DOHH2 (cell line): ENCODE data around the gene SLC6A8.

Experiments
- H3F3A ChIP-seq: fragments of 200-600 bp; sonication (generic), shearing (Covaris generic); 2 replicates; pipeline ENCODE4 v1.6.0; 2016; ENCODE audit warnings: antibody characterized with exemption, mild to moderate bottlenecking; ENCODE audit not compliant: control insufficient read depth, insufficient read depth
- H3K27ac ChIP-seq: fragments of 200-600 bp; sonication (generic); 2 replicates; pipeline ENCODE4 v1.5.1; 2014; ENCODE audit warnings: low read depth, mild to moderate bottlenecking, low read length, moderate library complexity
- H3K27me3 ChIP-seq: fragments of 200-600 bp; sonication (generic); 2 replicates; pipeline ENCODE4 v1.6.1; 2014; ENCODE audit warnings: mild to moderate bottlenecking, low read length, mixed read lengths; ENCODE audit not compliant: control insufficient read depth
- H3K36me3 ChIP-seq: fragments of 200-600 bp; sonication (generic); 2 replicates; pipeline ENCODE4 v1.6.1; 2014; ENCODE audit warnings: mild to moderate bottlenecking, low read length, moderate library complexity, mixed read lengths; ENCODE audit not compliant: control insufficient read depth
- H3K4me1 ChIP-seq: fragments of 200-600 bp; sonication (generic); 2 replicates; pipeline ENCODE4 v1.6.1; 2014; ENCODE audit warnings: mild to moderate bottlenecking, low read length, mixed read lengths; ENCODE audit not compliant: control insufficient read depth
- H3K4me2 ChIP-seq: fragments of 200-600 bp; sonication (generic); 2 replicates; pipeline ENCODE4 v1.6.0; 2014; ENCODE audit warnings: mild to moderate bottlenecking, low read length, moderate library complexity
- H3K4me3 ChIP-seq: fragments of 200-600 bp; sonication (generic); 2 replicates; pipeline ENCODE4 v1.5.1; 2014; ENCODE audit warnings: mild to moderate bottlenecking, low read length, mixed read lengths
- H3K79me2 ChIP-seq: fragments of 200-600 bp; sonication (generic); 2 replicates; pipeline ENCODE4 v1.6.1; 2014; ENCODE audit warnings: mild to moderate bottlenecking, low read length, mixed read lengths; ENCODE audit not compliant: control insufficient read depth
- H3K9me2 ChIP-seq: fragments of 200-600 bp; sonication (generic); replicated peaks from 2 replicates; pipeline ENCODE4 v1.6.1; 2014; ENCODE audit warnings: mild to moderate bottlenecking, low read length, mixed read lengths; ENCODE audit not compliant: control insufficient read depth
- H3K9me3 ChIP-seq: fragments of 200-600 bp; sonication (generic); 2 replicates; pipeline ENCODE4 v1.6.1; 2014; ENCODE audit warnings: antibody characterized with exemption, low read length, mixed read lengths; ENCODE audit not compliant: control insufficient read depth, insufficient read depth
- H4K20me1 ChIP-seq: fragments of 200-600 bp; sonication (generic); 2 replicates; pipeline ENCODE4 v1.6.0; 2014; ENCODE audit warnings: low read depth, mild to moderate bottlenecking, antibody characterized with exemption, low read length, moderate library complexity; ENCODE audit not compliant: control insufficient read depth, insufficient read depth
- EZH2phosphoT487 ChIP-seq: fragments of 200-600 bp; sonication (generic); IDR thresholded peaks from 2 replicates; pipeline ENCODE4 v1.6.1; 2017; ENCODE audit warnings: borderline replicate concordance, mild to moderate bottlenecking, antibody characterized with exemption, low read length, moderate library complexity, mixed read lengths
- TF ChIP-seq, protein P1 (sequence below): fragments of 200-600 bp; sonication (generic); IDR thresholded peaks from one replicate; pipeline ENCODE4 v1.5.1; 2014; ENCODE audit warnings: antibody characterized with exemption, mild to moderate bottlenecking, low read depth, low read length; ENCODE audit not compliant: poor library complexity, severe bottlenecking

The SLC6A8 gene

GRCh38 chrX:153732401-153732800 is 44.7 kb downstream of the SLC6A8 start:
- Histone ChIP-seq H3K9me3 (no peaks in the 10 kb centered on the region), H3K27me3 (no peaks in the 10 kb centered on the region), H3K4me3 (no peak overlapping the region), H3F3A (no peaks in the 10 kb centered on the region), H3K4me2 (no peak overlapping the region), H3K36me3 (no peaks in the 10 kb centered on the region), H3K27ac (no peak overlapping the region), H4K20me1 (no peaks in the 10 kb centered on the region), H3K9me2 (no peaks in the 10 kb centered on the region), H3K79me2 (no peaks in the 10 kb centered on the region), H3K4me1 (peaks cover 14% of the 10 kb centered on the region)
- TF ChIP-seq, protein P1, sequence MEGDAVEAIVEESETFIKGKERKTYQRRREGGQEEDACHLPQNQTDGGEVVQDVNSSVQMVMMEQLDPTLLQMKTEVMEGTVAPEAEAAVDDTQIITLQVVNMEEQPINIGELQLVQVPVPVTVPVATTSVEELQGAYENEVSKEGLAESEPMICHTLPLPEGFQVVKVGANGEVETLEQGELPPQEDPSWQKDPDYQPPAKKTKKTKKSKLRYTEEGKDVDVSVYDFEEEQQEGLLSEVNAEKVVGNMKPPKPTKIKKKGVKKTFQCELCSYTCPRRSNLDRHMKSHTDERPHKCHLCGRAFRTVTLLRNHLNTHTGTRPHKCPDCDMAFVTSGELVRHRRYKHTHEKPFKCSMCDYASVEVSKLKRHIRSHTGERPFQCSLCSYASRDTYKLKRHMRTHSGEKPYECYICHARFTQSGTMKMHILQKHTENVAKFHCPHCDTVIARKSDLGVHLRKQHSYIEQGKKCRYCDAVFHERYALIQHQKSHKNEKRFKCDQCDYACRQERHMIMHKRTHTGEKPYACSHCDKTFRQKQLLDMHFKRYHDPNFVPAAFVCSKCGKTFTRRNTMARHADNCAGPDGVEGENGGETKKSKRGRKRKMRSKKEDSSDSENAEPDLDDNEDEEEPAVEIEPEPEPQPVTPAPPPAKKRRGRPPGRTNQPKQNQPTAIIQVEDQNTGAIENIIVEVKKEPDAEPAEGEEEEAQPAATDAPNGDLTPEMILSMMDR, result no peak
- TF ChIP-seq EZH2phosphoT487, result no peak

DNA sequence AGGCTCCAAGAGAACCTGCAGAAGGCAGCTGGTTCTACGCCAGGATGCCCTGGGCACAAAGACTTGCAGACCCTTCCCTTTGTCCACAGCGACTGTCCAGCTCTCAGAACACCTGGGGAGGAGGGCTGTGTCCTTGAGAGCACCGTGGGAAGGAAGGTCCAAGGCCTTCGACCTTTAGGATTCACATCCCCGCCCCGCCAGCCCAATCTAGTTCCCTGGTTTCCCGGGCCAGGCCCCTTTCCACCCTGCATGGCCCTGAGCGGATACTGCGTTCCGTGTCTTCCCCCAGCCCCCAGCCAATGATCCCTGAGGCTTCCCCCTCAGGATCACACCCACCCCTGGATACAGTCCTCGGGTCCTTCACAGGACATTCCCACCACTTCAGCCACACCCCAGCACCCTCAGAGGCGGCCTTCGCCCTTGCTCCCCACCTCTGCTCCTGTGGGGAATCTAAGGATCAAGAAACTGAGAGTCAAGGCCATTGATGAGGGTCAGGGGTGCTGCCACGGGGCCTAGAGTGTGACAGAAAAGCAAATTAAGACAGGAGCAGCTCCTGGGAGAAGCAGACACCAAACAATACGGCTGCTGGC is 46.0 kb downstream of the SLC6A8 start:
- H3K4me2 ChIP-seq, result no peak overlapping the region
- no peak overlapping the region for H3K4me3 ChIP-seq
- H3K36me3 ChIP-seq, result no peaks in the 10 kb centered on the region
- no peaks in the 10 kb centered on the region for H3K9me3 ChIP-seq
- no peaks in the 10 kb centered on the region for H3K27me3 ChIP-seq
- H3K27ac ChIP-seq, result no peak overlapping the region
- peaks cover 9% of the 10 kb centered on the region for H3K4me1 ChIP-seq
- TF ChIP-seq, protein P1, result no peak
- TF ChIP-seq EZH2phosphoT487, result no peak
- H3K79me2 ChIP-seq, result no peaks in the 10 kb centered on the region
- H4K20me1 ChIP-seq, result no peaks in the 10 kb centered on the region
- H3F3A ChIP-seq, result no peaks in the 10 kb centered on the region
- no peaks in the 10 kb centered on the region for H3K9me2 ChIP-seq

- H4K20me1 ChIP-seq, result no peaks in the 10 kb centered on the region
- no peaks in the 10 kb centered on the region for H3K27me3 ChIP-seq
- H3K79me2 ChIP-seq, result no peaks in the 10 kb centered on the region
- H3K27ac ChIP-seq, result no peak overlapping the region
- no peak overlapping the region for H3K4me3 ChIP-seq
- TF ChIP-seq, protein P1, result no peak
- TF ChIP-seq EZH2phosphoT487, result no peak
- no peak overlapping the region for H3K4me2 ChIP-seq
- no peaks in the 10 kb centered on the region for H3K9me3 ChIP-seq
- H3K9me2 ChIP-seq, result no peaks in the 10 kb centered on the region
- H3K4me1 ChIP-seq, result peaks cover 9% of the 10 kb centered on the region
- H3K36me3 ChIP-seq, result no peaks in the 10 kb centered on the region
- H3F3A ChIP-seq, result no peaks in the 10 kb centered on the region
Measured at GRCh38 chrX:153734871-153735270, 47.1 kb downstream of the SLC6A8 start.
